T-helper 1 cell treated with Interleukin-12 subunit alpha and Interleukin-12 subunit beta and Interleukin-4 antibody, amounts not matched to agents 30 μg/mL and 1 μg/mL, for 36 hours (primary cell): Measurements from ENCODE around the gene ABCC3.

Experiments
- H3K27ac Mint-ChIP-seq: one replicate; pipeline ENCODE4 v1.8.0; 2021; ENCODE audit warnings: mild to moderate bottlenecking, mixed read lengths
- H3K27me3 Mint-ChIP-seq: one replicate; pipeline ENCODE4 v1.8.0; 2021; ENCODE audit warnings: low read depth, mixed read lengths
- H3K36me3 Mint-ChIP-seq: one replicate; pipeline ENCODE4 v1.8.0; 2021; ENCODE audit warnings: low read depth, mixed read lengths
- H3K4me1 Mint-ChIP-seq: one replicate; pipeline ENCODE4 v1.8.0; 2021; ENCODE audit warnings: low read depth, mixed read lengths
- H3K4me3 Mint-ChIP-seq: one replicate; pipeline ENCODE4 v1.8.0; 2021; ENCODE audit warnings: mild to moderate bottlenecking, moderate library complexity, mixed read lengths
- H3K9me3 Mint-ChIP-seq: one replicate; pipeline ENCODE4 v1.8.0; 2021; ENCODE audit warnings: mixed read lengths

ABCC3 gene

DNA sequence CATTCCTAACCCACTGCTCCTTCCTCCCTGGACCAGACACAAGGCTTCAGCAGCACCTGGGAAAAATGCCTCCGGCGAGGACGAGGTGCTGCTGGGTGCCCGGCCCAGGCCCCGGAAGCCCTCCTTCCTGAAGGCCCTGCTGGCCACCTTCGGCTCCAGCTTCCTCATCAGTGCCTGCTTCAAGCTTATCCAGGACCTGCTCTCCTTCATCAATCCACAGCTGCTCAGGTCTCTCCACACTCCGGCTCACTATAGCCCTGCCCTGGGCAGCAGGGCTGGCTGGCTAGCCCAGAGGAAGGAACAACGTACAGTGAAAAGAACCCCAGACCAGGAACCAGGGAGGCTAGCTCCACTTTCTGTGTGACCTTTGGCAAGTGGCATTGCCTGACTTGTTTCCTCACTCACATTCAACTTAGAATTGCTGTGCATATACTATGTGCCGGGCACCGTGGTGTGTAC lies 26.2 kb downstream of the ABCC3 start:
- peaks cover 26% of the 10 kb centered on the region for H3K4me1 Mint-ChIP-seq
- H3K27me3 Mint-ChIP-seq: no peaks in the 10 kb centered on the region
- H3K4me3 Mint-ChIP-seq: no peak overlapping the region
- no peaks in the 10 kb centered on the region for H3K9me3 Mint-ChIP-seq
- no peaks in the 10 kb centered on the region for H3K36me3 Mint-ChIP-seq
- H3K27ac Mint-ChIP-seq: peak overlapping the region; percentile 58

DNA sequence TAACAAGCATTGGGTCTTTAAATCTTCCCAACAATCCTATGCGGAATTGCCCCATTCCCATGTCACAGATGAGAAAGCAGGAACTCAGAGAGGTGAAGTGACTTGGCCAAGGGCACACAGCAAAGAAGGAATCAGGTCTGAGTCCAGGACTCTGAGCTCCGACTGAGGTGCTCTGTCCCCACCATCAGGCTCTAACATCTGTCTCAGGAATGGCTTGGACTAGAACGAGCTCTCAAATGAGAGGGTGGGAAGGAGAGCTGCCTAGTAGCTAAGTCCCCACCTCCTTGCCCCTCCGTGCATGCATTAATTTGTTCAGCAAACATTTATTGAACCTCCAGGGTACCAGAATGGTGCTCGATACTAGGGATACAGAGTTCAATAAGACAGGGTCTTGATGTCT lies 26.7 kb downstream of the ABCC3 start:
- Mint-ChIP-seq H3K36me3 (no peaks in the 10 kb centered on the region), H3K4me1 (peaks cover 26% of the 10 kb centered on the region), H3K9me3 (no peaks in the 10 kb centered on the region), H3K4me3 (no peak overlapping the region), H3K27ac (peak overlapping the region; percentile 89), H3K27me3 (no peaks in the 10 kb centered on the region)

DNA sequence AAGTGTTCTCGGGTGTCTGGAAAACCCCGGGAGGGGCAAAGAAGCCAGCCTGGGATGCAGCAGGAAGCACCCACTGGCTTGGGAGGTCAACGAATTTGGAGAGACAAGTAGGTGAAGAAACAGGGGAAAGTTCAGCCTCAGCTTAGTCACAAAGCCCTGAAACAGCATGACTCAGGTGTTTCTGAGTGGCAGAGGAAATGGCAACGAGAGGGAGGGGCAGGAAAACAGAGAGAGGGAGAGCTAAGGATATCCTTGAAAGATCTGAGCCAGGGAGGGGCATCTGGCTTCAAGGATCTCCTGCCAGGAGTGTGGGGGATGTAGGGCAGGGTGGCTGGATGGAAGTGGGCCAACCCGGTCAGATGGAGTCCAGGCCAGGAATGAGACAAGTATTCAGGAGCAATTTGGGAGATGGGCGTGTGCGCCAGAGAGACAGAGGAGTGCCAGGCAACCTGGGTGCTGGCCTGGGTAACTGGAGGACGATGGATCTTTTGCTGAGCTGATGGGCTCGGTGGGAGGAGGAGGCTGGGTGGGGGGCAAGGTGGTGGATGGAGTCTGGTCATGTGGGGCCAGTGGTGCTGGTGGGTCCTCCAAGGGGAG lies 27.2 kb downstream of the ABCC3 start:
- Mint-ChIP-seq H3K27me3 (no peaks in the 10 kb centered on the region), H3K4me1 (peaks cover 26% of the 10 kb centered on the region), H3K4me3 (peak overlapping the region; percentile 64), H3K36me3 (no peaks in the 10 kb centered on the region), H3K9me3 (no peaks in the 10 kb centered on the region), H3K27ac (peak overlapping the region; percentile 89)

DNA sequence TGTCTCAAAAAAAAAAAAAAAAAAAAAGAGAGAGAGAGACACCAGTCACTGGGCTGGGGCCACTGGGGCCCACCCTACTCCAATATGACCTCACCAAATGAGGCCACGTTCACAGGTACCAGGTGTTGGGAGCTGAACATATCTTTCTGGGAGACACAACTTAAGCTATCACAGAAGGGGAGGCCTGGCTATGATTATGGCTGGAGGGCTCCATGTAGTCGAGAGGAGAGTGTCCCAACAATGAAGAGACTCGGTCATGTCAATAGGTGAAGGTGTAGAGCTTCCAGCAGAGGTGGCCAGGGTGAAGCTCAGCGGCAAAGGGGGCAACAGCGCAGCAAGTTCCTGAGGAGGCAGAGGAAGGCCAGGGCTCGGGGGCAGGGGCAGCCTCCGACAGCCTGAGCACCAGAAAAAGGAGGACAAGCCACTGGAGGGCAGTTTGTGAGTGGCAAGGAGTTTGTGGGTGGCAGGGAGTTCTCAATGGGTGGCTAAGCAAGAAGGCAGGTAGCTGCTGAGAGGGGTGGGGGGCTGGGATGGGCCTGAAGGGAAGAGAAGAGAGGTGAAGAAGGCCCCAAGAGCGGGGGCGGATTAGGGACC lies 28.0 kb downstream of the ABCC3 start:
- Mint-ChIP-seq H3K27me3 (no peaks in the 10 kb centered on the region), H3K36me3 (no peaks in the 10 kb centered on the region), H3K4me3 (no peak overlapping the region), H3K27ac (peak overlapping the region; percentile 2), H3K4me1 (peaks cover 28% of the 10 kb centered on the region), H3K9me3 (no peaks in the 10 kb centered on the region)

DNA sequence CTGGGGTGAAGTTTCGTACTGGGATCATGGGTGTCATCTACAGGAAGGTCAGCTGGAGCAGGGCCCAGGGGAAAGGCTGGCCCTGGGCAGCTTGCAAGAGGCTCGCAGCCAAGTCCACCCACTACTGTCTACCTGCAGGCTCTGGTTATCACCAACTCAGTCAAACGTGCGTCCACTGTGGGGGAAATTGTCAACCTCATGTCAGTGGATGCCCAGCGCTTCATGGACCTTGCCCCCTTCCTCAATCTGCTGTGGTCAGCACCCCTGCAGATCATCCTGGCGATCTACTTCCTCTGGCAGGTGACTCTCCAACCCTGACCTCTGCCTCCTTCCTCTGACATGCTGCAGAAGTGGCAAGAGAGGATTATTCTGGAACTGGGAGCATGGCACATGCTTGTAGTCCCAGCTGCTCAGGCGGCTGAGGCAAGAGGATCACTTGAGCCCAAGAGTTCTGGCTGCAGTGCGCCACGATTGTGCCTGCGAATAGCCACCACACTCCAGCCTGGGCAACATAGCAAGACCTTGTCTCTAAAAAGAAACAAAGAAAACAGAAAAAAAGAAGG lies 29.2 kb downstream of the ABCC3 start:
- Mint-ChIP-seq H3K9me3 (no peaks in the 10 kb centered on the region), H3K36me3 (no peaks in the 10 kb centered on the region), H3K4me1 (peaks cover 28% of the 10 kb centered on the region), H3K4me3 (no peak overlapping the region), H3K27ac (no peak overlapping the region), H3K27me3 (no peaks in the 10 kb centered on the region)

DNA sequence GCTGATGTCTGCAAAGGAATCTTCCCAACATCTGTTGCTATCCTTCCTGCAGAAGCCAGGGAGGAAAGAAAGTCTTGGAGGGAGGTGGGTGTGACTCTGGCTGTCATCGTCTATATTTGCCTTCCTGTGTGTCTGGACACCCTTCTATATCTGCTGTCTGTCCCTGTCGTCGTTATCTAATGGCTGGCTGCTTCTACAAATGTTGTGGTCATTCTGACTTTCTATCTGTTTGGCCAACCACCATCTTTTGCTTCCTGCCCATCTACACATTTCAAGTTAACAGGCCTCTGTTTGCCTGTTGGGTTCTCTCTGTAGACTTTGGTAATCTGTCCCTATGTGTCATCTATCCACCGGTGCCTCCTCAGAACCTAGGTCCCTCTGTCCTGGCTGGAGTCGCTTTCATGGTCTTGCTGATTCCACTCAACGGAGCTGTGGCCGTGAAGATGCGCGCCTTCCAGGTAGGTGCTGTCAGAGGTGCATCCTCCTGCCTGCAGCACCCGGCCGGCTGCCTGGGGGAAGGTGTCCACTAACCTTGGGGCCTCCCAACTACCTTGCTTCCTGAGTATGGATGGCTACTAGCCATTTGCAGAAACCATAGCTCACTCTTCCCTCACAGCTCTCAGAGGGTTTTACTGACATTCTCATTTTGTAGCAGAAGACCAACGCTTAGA lies 30.2 kb downstream of the ABCC3 start:
- Mint-ChIP-seq H3K27me3 (no peaks in the 10 kb centered on the region), H3K4me1 (peaks cover 28% of the 10 kb centered on the region), H3K9me3 (no peaks in the 10 kb centered on the region), H3K36me3 (no peaks in the 10 kb centered on the region), H3K27ac (no peak overlapping the region), H3K4me3 (no peak overlapping the region)

DNA sequence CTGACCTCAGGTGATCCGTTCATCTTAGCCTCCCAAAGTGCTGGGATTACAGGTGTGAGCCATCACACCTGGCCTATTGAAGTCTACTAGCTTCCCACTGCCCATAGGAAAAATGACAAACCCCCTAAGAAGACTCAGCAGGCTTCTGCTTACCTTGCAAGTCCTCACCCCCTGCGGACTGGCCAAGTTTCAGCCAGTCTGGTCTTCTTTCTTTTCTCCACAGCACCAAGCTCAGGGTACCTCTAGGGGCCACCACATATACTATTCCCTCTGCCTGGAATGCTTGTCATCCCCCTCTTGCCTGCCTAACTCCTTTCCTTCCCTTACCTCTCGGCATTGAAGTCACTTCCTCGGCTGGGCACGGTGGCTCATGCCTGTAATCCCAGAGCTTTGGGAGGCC lies 31.2 kb downstream of the ABCC3 start:
- Mint-ChIP-seq H3K27ac (no peak overlapping the region), H3K4me3 (no peak overlapping the region), H3K36me3 (no peaks in the 10 kb centered on the region), H3K4me1 (peaks cover 24% of the 10 kb centered on the region), H3K27me3 (no peaks in the 10 kb centered on the region), H3K9me3 (no peaks in the 10 kb centered on the region)

DNA sequence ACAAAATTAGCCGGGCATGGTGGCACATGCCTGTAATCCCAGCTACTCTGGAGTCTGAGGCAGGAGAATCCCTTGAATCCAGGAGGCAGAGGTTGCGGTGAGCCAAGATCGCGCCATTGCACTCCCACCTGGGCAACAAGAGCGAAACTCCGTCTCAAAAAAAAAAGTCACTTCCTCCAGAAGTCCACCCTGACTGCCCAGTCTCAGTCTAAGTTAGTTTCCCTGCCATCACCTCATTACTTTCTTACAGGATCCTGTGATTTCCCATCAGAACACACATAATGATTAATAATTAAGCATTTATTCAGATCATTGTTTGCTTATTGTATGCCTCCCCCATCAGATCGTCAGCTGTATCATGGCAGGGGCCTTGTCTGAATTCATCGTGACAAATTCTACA lies 31.6 kb downstream of the ABCC3 start:
- peaks cover 19% of the 10 kb centered on the region for H3K4me1 Mint-ChIP-seq
- no peak overlapping the region for H3K27ac Mint-ChIP-seq
- no peaks in the 10 kb centered on the region for H3K36me3 Mint-ChIP-seq
- no peaks in the 10 kb centered on the region for H3K27me3 Mint-ChIP-seq
- no peaks in the 10 kb centered on the region for H3K9me3 Mint-ChIP-seq
- H3K4me3 Mint-ChIP-seq: no peak overlapping the region

DNA sequence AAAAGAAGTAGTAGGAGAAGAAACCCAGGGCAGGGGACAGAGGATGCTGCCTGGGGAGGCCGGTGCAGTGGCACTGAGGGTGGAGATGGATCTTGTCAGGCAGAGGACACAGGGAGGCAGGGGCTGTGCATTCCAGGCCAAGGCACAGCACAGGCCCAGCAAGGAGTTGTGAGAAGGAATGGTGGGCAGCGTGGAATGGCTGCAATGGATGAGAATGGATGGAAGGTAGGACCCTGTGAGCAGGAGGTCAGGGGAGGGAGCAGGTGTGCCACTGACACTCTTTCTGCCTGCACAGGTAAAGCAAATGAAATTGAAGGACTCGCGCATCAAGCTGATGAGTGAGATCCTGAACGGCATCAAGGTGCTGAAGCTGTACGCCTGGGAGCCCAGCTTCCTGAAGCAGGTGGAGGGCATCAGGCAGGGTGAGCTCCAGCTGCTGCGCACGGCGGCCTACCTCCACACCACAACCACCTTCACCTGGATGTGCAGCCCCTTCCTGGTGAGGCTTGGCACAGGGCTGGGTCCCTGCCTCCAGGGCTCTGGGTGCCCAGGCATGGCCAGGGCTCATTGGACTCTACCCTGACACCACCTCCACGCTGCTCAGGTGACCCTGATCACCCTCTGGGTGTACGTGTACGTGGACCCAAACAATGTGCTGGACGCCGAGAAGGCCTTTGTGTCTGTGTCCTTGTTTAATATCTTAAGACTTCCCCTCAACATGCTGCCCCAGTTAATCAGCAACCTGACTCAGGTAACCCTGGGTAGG lies 32.8 kb downstream of the ABCC3 start:
- H3K27me3 Mint-ChIP-seq: no peaks in the 10 kb centered on the region

DNA sequence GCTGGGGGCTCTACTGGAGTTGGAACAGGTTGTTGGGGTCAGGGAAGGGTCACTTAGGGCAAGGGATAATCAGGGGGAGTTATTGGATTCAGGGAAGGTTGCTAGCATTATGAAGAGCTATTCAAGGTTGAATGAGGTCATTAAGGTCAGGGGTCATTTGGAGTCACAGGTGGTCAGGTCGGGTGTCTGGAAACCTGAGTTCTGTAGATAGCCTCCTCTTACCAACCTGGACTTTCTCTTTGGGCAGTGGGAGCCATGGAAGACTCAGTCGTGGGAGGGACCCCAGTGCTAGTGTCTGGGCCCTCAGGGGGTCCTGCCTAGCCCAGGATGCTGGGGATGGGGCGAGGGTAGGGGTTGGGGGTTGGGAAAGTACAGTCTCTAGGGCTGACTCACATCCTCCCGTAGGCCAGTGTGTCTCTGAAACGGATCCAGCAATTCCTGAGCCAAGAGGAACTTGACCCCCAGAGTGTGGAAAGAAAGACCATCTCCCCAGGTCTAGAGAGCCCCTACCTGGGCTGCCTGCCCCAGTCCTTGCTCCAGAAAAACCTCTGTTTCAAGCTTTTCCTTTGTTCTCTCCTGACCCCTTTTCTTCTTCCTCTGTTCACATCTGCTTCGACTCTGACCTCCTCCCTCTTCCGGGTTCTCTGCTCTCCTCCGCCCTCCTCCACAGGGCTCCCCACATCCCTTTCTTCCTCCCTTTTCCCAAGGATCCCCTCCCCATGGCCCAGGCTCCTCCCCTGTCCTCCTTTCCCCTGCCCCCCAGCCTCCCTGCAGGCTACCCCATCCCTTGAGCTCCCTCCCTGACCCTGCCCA lies 33.5 kb downstream of the ABCC3 start:
- Mint-ChIP-seq H3K27ac (peak overlapping the region; percentile 20), H3K4me1 (peaks cover 8% of the 10 kb centered on the region), H3K36me3 (no peaks in the 10 kb centered on the region), H3K27me3 (no peaks in the 10 kb centered on the region), H3K4me3 (no peak overlapping the region), H3K9me3 (no peaks in the 10 kb centered on the region)

More for the DNA sequence above, 32.8 kb downstream of the ABCC3 start:
- Mint-ChIP-seq H3K27ac (no peak overlapping the region), H3K4me1 (peaks cover 10% of the 10 kb centered on the region), H3K36me3 (no peaks in the 10 kb centered on the region), H3K9me3 (no peaks in the 10 kb centered on the region), H3K4me3 (no peak overlapping the region)

DNA sequence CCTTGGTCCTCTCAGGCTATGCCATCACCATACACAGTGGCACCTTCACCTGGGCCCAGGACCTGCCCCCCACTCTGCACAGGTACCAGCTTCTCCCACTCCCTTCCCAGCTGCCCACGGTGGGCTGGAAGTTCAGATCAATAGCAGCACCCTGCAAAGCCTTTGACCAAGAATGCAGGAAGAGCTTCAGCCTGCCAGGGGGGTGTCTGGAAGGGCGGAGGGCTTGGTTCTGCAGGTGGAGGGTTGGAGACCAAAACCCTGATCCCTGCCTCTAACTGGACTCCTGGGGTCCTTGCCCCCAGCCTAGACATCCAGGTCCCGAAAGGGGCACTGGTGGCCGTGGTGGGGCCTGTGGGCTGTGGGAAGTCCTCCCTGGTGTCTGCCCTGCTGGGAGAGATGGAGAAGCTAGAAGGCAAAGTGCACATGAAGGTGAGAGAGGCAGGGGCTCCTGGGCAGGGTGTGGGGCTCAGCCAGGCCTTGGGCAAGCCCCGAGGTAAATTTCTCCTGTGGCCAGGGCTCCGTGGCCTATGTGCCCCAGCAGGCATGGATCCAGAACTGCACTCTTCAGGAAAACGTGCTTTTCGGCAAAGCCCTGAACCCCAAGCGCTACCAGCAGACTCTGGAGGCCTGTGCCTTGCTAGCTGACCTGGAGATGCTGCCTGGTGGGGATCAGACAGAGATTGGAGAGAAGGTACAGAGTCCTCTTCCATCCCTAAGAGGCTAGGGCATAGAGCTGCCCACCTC lies 34.3 kb downstream of the ABCC3 start:
- Mint-ChIP-seq H3K36me3 (no peaks in the 10 kb centered on the region), H3K9me3 (no peaks in the 10 kb centered on the region), H3K27me3 (no peaks in the 10 kb centered on the region), H3K4me3 (no peak overlapping the region), H3K27ac (no peak overlapping the region), H3K4me1 (peaks cover 3% of the 10 kb centered on the region)

DNA sequence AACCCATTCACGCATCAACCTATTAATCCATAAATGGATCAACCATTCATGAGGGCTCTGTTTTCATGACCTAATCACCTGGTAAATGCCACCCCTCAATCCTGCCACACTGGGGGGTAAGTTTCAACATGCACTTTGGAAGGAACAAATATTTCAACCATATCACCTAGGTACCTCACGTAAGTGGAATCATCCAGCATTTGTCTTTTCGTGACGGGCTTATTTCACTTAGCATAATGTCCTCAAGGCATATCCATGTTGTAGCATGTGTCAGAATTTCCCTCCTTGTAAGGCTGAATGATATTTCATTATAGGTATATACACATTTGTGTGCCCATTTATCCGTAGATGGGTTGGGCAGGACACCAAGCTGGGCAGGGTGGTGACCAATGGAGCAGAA lies 37.4 kb downstream of the ABCC3 start:
- no peak overlapping the region for H3K4me3 Mint-ChIP-seq
- peaks cover 2% of the 10 kb centered on the region for H3K4me1 Mint-ChIP-seq
- H3K27ac Mint-ChIP-seq: no peak overlapping the region
- H3K27me3 Mint-ChIP-seq: peaks cover under 1% of the 10 kb centered on the region
- H3K36me3 Mint-ChIP-seq: no peaks in the 10 kb centered on the region
- no peaks in the 10 kb centered on the region for H3K9me3 Mint-ChIP-seq

DNA sequence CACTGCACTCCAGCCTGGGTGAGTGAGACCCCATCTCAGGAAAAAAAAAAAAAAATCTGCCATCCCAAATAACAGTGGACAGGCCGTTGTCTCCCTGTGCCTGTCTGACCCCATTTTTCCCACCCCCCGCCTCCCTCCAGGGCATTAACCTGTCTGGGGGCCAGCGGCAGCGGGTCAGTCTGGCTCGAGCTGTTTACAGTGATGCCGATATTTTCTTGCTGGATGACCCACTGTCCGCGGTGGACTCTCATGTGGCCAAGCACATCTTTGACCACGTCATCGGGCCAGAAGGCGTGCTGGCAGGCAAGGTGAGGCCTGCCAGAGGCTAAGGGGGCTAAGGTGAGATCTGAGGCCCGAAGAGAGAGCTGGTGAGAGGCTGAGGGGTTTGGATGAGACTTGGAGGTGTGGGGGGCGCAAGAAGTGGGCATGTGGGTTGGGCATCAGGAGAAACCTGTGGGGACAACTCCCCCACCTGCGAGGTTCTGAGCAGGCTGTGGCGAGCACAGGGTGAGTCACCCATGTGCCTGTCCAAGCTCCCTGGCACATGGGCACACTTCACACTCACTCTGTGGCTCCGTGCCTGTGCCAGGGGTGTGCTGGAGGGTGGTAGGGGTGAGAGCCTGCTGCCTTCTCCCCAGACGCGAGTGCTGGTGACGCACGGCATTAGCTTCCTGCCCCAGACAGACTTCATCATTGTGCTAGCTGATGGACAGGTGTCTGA lies 38.3 kb downstream of the ABCC3 start:
- no peaks in the 10 kb centered on the region for H3K9me3 Mint-ChIP-seq
- no peaks in the 10 kb centered on the region for H3K36me3 Mint-ChIP-seq
- H3K27ac Mint-ChIP-seq: no peak overlapping the region

More for the DNA sequence above, 38.3 kb downstream of the ABCC3 start:
- no peaks in the 10 kb centered on the region for H3K4me1 Mint-ChIP-seq
- peaks cover 4% of the 10 kb centered on the region for H3K27me3 Mint-ChIP-seq
- H3K4me3 Mint-ChIP-seq: no peak overlapping the region
